ENCODE results near the gene PDK3.

GRCh38 chrX:24466025-24466424, 939 bp downstream of the PDK3 start:
- TF ChIP-seq CTCF (conservative IDR thresholded peaks at IDR 0.05), result no peak
- no peak for TF ChIP-seq ZFX (IDR thresholded peaks at IDR 0.05)
